Measurements from ENCODE around the gene PIKFYVE. TPM values are rescaled to one million over a fixed set of nuclear protein-coding genes. Genes with fewer than 3 reads are reported as not detected.

PIKFYVE gene
- polyA plus RNA-seq, 1 donor (not counting 4 experiments of a cell fraction or from before 2014, with no cell fraction given) = 18.4 TPM

- Histone ChIP-seq H3K27ac (ENCODE audit: control insufficient read depth, insufficient read depth, low read length) (no peak overlapping the region), H3K4me1 (ENCODE audit: control insufficient read depth, extremely low read depth, insufficient read depth, low read length) (no peaks in the 10 kb centered on the region), H3K36me3 (ENCODE audit: control insufficient read depth in 2 of 2, extremely low read depth in 1 of 2, insufficient read depth in 2 of 2, low read length in 2 of 2) (no peaks in the 10 kb centered on the region), H3K4me2 (ENCODE audit: control insufficient read depth, extremely low read depth, insufficient read depth, low read depth, low read length) (no peak overlapping the region), H3K79me2 (ENCODE audit: control insufficient read depth, insufficient read depth, low read length) (no peaks in the 10 kb centered on the region), H3K4me3 (ENCODE audit: control insufficient read depth in 2 of 3, extremely low read depth in 1 of 3, insufficient read depth in 2 of 3, low read depth in 1 of 3, low read length in 3 of 3) (no peak overlapping the region), H3K9me1 (ENCODE audit: control insufficient read depth, extremely low read depth, insufficient read depth, low read length) (no peaks in the 10 kb centered on the region), H3K9ac (ENCODE audit: control insufficient read depth, extremely low read depth, insufficient read depth, low read length) (no peak overlapping the region), H3K27me3 (ENCODE audit: control insufficient read depth, extremely low read depth, insufficient read depth, low read length) (no peaks in the 10 kb centered on the region), H4K20me1 (ENCODE audit: control insufficient read depth, extremely low read depth, insufficient read depth, low read length) (no peaks in the 10 kb centered on the region), H2AFZ (ENCODE audit: control insufficient read depth, low read length) (no peak overlapping the region), H3K9me3 (ENCODE audit: control insufficient read depth, low read depth, low read length) (no peaks in the 10 kb centered on the region)
- dilution Hi-C loops (cut with MboI; ENCODE audit: extremely low pct_ligation_motif_present, low sequenced_read_pairs) = no loop called here
- TF ChIP-seq EZH2 (IDR thresholded peaks at IDR 0.05; ENCODE audit: low read length) (no peak), CTCF (optimal IDR thresholded peaks at IDR 0.05 in 1 of 3, IDR thresholded peaks at IDR 0.05 in 1 of 3, conservative IDR thresholded peaks at IDR 0.05 in 1 of 3; ENCODE audit: extremely low read depth in 1 of 3, insufficient read depth in 2 of 3, low read length in 3 of 3) (no peak)
- FAIRE-seq (no peak), DNase-seq (ENCODE audit: low read depth, low spot score) (no peak)
Measured at GRCh38 chr2:208370881-208371633, 105.0 kb downstream of the PIKFYVE start.

GRCh38 chr2:208371634-208371935, 105.5 kb downstream of the PIKFYVE start:
- Histone ChIP-seq H3K79me2 (ENCODE audit: control insufficient read depth, insufficient read depth, low read length) (no peaks in the 10 kb centered on the region), H3K27ac (ENCODE audit: control insufficient read depth, insufficient read depth, low read length) (no peak overlapping the region), H3K9me1 (ENCODE audit: control insufficient read depth, extremely low read depth, insufficient read depth, low read length) (no peaks in the 10 kb centered on the region), H4K20me1 (ENCODE audit: control insufficient read depth, extremely low read depth, insufficient read depth, low read length) (no peaks in the 10 kb centered on the region), H3K4me2 (ENCODE audit: control insufficient read depth, extremely low read depth, insufficient read depth, low read depth, low read length) (no peak overlapping the region), H3K4me3 (ENCODE audit: control insufficient read depth in 2 of 3, extremely low read depth in 1 of 3, insufficient read depth in 2 of 3, low read depth in 1 of 3, low read length in 3 of 3) (no peak overlapping the region), H3K9ac (ENCODE audit: control insufficient read depth, extremely low read depth, insufficient read depth, low read length) (no peak overlapping the region), H3K9me3 (ENCODE audit: control insufficient read depth, low read depth, low read length) (no peaks in the 10 kb centered on the region), H3K36me3 (ENCODE audit: control insufficient read depth in 2 of 2, extremely low read depth in 1 of 2, insufficient read depth in 2 of 2, low read length in 2 of 2) (no peaks in the 10 kb centered on the region), H3K4me1 (ENCODE audit: control insufficient read depth, extremely low read depth, insufficient read depth, low read length) (no peaks in the 10 kb centered on the region), H3K27me3 (ENCODE audit: control insufficient read depth, extremely low read depth, insufficient read depth, low read length) (no peaks in the 10 kb centered on the region), H2AFZ (ENCODE audit: control insufficient read depth, low read length) (no peak overlapping the region)
- FAIRE-seq (no peak), DNase-seq (ENCODE audit: low read depth, low spot score) (no peak)
- TF ChIP-seq CTCF (optimal IDR thresholded peaks at IDR 0.05 in 1 of 3, IDR thresholded peaks at IDR 0.05 in 1 of 3, conservative IDR thresholded peaks at IDR 0.05 in 1 of 3; ENCODE audit: extremely low read depth in 1 of 3, insufficient read depth in 2 of 3, low read length in 3 of 3) (no peak), EZH2 (IDR thresholded peaks at IDR 0.05; ENCODE audit: low read length) (no peak)
- dilution Hi-C loops (cut with MboI; ENCODE audit: extremely low pct_ligation_motif_present, low sequenced_read_pairs) = no loop called here
